Fibroblast of lung (primary cell): Measurements from ENCODE around the gene FCER2. TPM values are rescaled to one million over a fixed set of nuclear protein-coding genes. Genes with fewer than 3 reads are reported as not detected.

ENCODE experiments used
- DNase-seq, 2 donors: peaks; one replicate each; pipeline versions ENCODE4 v3.0.0 to v3.0.0-alpha.2; 2010; ENCODE audit warnings: low read depth in 2 of 2
- H2AFZ ChIP-seq: 2 replicates; pipeline ENCODE4 v1.5.1; 2012; ENCODE audit warnings: low read length, control low read depth, inconsistent platforms
- H3K27ac ChIP-seq: 2 replicates; pipeline ENCODE4 v1.5.1; 2011; ENCODE audit warnings: low read length, control low read depth; ENCODE audit not compliant: insufficient read depth
- H3K27me3 ChIP-seq: 2 replicates; pipeline ENCODE4 v1.5.1; 2011; ENCODE audit warnings: mild to moderate bottlenecking, low read length; ENCODE audit not compliant: control insufficient read depth, insufficient read depth
- H3K36me3 ChIP-seq: 2 replicates; pipeline ENCODE4 v1.5.1; 2011; ENCODE audit warnings: low read length; ENCODE audit not compliant: control insufficient read depth, insufficient read depth
- H3K4me1 ChIP-seq: 2 replicates; pipeline ENCODE4 v1.5.1; 2011; ENCODE audit warnings: low read length; ENCODE audit not compliant: control insufficient read depth, insufficient read depth; ENCODE audit errors: extremely low read depth
- H3K4me2 ChIP-seq: 2 replicates; pipeline ENCODE4 v1.5.1; 2011; ENCODE audit warnings: low read length, control low read depth; ENCODE audit not compliant: insufficient read depth; ENCODE audit errors: extremely low read depth
- H3K4me3 ChIP-seq, 4 experiments: fragments of 200-600 bp in 1 of 4; sonication (generic) in 1 of 4; replicated peaks in 1 of 4; 2 replicates each; pipeline ENCODE4 v1.5.1; 2011 to 2016; ENCODE audit warnings: low read length in 4 of 4, low read depth in 3 of 4, mild to moderate bottlenecking in 3 of 4, control low read depth in 2 of 4, inconsistent platforms in 1 of 4, mixed read lengths in 1 of 4; ENCODE audit not compliant: insufficient read depth in 1 of 4; ENCODE audit errors: control extremely low read depth in 1 of 4
- H3K79me2 ChIP-seq: 2 replicates; pipeline ENCODE4 v1.5.1; 2012; ENCODE audit warnings: mild to moderate bottlenecking, low read length, inconsistent platforms; ENCODE audit not compliant: control insufficient read depth, insufficient read depth
- H3K9ac ChIP-seq: 2 replicates; pipeline ENCODE4 v1.5.1; 2011; ENCODE audit warnings: mild to moderate bottlenecking, low read length, control low read depth; ENCODE audit not compliant: insufficient read depth
- H3K9me3 ChIP-seq: 2 replicates; pipeline ENCODE4 v1.5.1; 2012; ENCODE audit warnings: low read depth, low read length; ENCODE audit not compliant: control insufficient read depth, insufficient read depth
- H4K20me1 ChIP-seq: 2 replicates; pipeline ENCODE4 v1.5.1; 2011; ENCODE audit warnings: low read length; ENCODE audit not compliant: control insufficient read depth, insufficient read depth; ENCODE audit errors: extremely low read depth
- EZH2 ChIP-seq: IDR thresholded peaks from 2 replicates; pipeline ENCODE4 v1.5.1; 2012; ENCODE audit warnings: low read length, control low read depth, mild to moderate bottlenecking; ENCODE audit errors: missing control alignments
- polyA plus RNA-seq, 2 donors: library from polyadenylated mRNA; depleted of rRNA in 1 of 2; stranded (reverse) in 1 of 2; unstranded in 1 of 2; fragments of >200 nt; gene quantifications; 2 replicates each; pipeline ENCODE4 v1.2.1, GENCODE V29; 2011 to 2012; ENCODE audit warnings: missing spikeins in 1 of 2
- total RNA-seq: library from RNA; depleted of rRNA; stranded (reverse); fragments of >200 nt; gene quantifications from 2 replicates; pipeline ENCODE4 v1.2.1, GENCODE V29; 2014
- TF ChIP-seq, protein P1 (sequence below), 2 donors: IDR thresholded peaks in 1 of 2; conservative IDR thresholded peaks in 1 of 2; 1 replicate in 1 of 2; 2 replicates in 1 of 2; pipeline ENCODE4 v1.5.1; 2011 to 2012; ENCODE audit warnings: low read length in 2 of 2, control low read depth in 1 of 2, inconsistent platforms in 1 of 2, low read depth in 1 of 2, mild to moderate bottlenecking in 1 of 2

FCER2 gene
- total and polyA plus RNA-seq, 2 donors (not counting 1 experiment from before 2014, with no cell fraction given), result not detected

DNA sequence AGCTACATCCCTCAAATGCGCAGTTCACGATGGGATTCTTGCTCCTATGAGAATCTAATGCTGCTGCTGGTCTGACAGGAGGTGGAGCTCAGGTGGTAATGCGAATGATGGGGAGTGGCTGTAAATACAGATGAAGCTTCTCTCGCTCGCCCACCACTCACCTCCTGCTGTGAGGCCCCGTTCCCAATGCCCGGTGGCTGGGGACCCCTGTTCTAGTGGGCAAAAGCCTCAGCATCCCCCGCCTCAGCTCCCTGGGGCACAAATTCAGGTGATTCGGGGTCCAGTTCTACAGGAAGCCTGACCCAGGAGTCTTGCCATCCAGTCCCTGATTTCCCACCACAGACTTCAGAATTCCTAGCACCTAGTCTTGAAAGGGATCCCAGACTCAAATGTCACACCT lies 29.4 kb downstream of the FCER2 start:
- TF ChIP-seq, protein P1, sequence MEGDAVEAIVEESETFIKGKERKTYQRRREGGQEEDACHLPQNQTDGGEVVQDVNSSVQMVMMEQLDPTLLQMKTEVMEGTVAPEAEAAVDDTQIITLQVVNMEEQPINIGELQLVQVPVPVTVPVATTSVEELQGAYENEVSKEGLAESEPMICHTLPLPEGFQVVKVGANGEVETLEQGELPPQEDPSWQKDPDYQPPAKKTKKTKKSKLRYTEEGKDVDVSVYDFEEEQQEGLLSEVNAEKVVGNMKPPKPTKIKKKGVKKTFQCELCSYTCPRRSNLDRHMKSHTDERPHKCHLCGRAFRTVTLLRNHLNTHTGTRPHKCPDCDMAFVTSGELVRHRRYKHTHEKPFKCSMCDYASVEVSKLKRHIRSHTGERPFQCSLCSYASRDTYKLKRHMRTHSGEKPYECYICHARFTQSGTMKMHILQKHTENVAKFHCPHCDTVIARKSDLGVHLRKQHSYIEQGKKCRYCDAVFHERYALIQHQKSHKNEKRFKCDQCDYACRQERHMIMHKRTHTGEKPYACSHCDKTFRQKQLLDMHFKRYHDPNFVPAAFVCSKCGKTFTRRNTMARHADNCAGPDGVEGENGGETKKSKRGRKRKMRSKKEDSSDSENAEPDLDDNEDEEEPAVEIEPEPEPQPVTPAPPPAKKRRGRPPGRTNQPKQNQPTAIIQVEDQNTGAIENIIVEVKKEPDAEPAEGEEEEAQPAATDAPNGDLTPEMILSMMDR (conservative IDR thresholded peaks at IDR 0.05 in 1 of 2, IDR thresholded peaks at IDR 0.05 in 1 of 2; ENCODE audit: low read depth in 1 of 2, low read length in 2 of 2), result no peak
- TF ChIP-seq EZH2, result no peak
- Histone ChIP-seq H3K9me3 (no peaks in the 10 kb centered on the region), H3K4me2 (no peak overlapping the region), H4K20me1 (no peaks in the 10 kb centered on the region), H3K4me1 (no peaks in the 10 kb centered on the region), H3K36me3 (no peaks in the 10 kb centered on the region), H3K27me3 (no peaks in the 10 kb centered on the region), H3K9ac (no peak overlapping the region), H3K4me3 (no peak overlapping the region), H3K79me2 (no peaks in the 10 kb centered on the region), H3K27ac (no peak overlapping the region), H2AFZ (no peak overlapping the region)
- DNase-seq, result no peak

DNA sequence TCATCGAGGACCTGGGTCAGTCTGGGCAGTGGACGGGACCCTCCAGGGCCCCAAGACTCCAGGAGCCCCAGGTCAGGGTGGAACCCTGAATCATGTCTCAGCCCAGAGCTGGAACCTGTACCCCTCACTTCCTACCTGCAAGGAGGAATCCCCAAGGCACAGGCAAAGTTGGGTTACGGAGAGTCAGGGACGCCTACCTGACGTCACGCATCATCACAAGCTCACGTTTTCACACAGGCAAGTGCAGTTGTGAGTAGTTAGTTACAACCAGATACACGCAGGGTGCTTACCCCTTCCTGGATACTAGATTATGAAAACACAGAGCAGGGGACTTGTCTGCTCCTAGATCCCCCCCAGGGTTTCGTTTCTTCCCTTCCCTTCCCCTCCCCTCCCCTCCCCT lies 31.1 kb downstream of the FCER2 start:
- H3K4me1 ChIP-seq, result no peaks in the 10 kb centered on the region
- H3K27me3 ChIP-seq, result no peaks in the 10 kb centered on the region
- H3K27ac ChIP-seq, result no peak overlapping the region
- H2AFZ ChIP-seq, result no peak overlapping the region
- no peak overlapping the region for H3K9ac ChIP-seq
- no peak for TF ChIP-seq EZH2
- TF ChIP-seq, protein P1 (conservative IDR thresholded peaks at IDR 0.05 in 1 of 2, IDR thresholded peaks at IDR 0.05 in 1 of 2; ENCODE audit: low read depth in 1 of 2, low read length in 2 of 2), result no peak
- H3K9me3 ChIP-seq, result no peaks in the 10 kb centered on the region
- DNase-seq, result no peak
- H3K4me2 ChIP-seq, result no peak overlapping the region
- no peak overlapping the region for H3K4me3 ChIP-seq
- H3K36me3 ChIP-seq, result no peaks in the 10 kb centered on the region
- H4K20me1 ChIP-seq, result no peaks in the 10 kb centered on the region
- H3K79me2 ChIP-seq, result no peaks in the 10 kb centered on the region

DNA sequence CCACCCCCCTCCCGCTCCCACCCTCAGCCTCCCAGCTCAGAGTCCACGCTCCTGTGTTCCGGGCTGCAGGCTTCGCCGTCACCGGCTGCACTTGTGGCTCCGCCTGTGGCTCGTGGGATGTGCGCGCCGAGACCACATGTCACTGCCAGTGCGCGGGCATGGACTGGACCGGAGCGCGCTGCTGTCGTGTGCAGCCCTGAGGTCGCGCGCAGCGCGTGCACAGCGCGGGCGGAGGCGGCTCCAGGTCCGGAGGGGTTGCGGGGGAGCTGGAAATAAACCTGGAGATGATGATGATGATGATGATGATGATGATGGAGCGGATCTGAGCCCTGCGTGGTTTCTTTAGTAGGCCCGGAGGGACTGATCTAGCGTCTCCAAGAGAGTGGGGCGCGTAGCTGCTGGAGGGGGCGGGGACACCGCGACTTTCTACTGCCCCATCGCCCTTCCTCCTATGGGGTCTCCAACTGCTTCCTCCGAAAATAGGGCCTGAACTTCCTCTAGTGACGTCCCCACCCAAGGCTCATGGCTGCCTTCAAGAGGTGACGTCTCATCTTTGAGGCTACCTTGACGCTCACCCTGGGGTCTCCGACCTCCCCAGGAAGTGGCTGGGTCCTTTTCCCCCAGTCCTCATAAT lies 31.7 kb downstream of the FCER2 start:
- TF ChIP-seq, protein P1 (conservative IDR thresholded peaks at IDR 0.05 in 1 of 2, IDR thresholded peaks at IDR 0.05 in 1 of 2; ENCODE audit: low read depth in 1 of 2, low read length in 2 of 2), result no peak
- TF ChIP-seq EZH2, result no peak
- H3K4me1 ChIP-seq, result no peaks in the 10 kb centered on the region
- H3K9me3 ChIP-seq, result no peaks in the 10 kb centered on the region
- no peak overlapping the region for H3K4me3 ChIP-seq
- H3K4me2 ChIP-seq, result no peak overlapping the region
- no peak for DNase-seq
- no peaks in the 10 kb centered on the region for H4K20me1 ChIP-seq
- no peak overlapping the region for H2AFZ ChIP-seq
- H3K27ac ChIP-seq, result no peak overlapping the region
- H3K36me3 ChIP-seq, result no peaks in the 10 kb centered on the region
- no peaks in the 10 kb centered on the region for H3K27me3 ChIP-seq
- no peaks in the 10 kb centered on the region for H3K79me2 ChIP-seq
- H3K9ac ChIP-seq, result no peak overlapping the region
